Stimulated activated CD4-positive, alpha-beta T cell treated with anti-CD3 and anti-CD28 coated beads, Interleukin-12 subunit alpha, Interleukin-12 subunit beta, amount 100 ng/mL, for 24 hours (primary cell): ENCODE data around the gene CAPG.
A peak's percentile ranks its signal among the peaks of the same experiment; 100 is the strongest.
"Not testable (repeated sequence)": the region's sequence is repeated elsewhere in the genome, so short reads cannot be mapped to it uniquely, and the experiment has no call there.

ENCODE experiments used
- DNase-seq, 2 experiments: peaks; one replicate each; pipeline ENCODE4 v3.0.0-alpha.2; 2020; ENCODE audit warnings: low read depth in 2 of 2

Gene CAPG

DNA sequence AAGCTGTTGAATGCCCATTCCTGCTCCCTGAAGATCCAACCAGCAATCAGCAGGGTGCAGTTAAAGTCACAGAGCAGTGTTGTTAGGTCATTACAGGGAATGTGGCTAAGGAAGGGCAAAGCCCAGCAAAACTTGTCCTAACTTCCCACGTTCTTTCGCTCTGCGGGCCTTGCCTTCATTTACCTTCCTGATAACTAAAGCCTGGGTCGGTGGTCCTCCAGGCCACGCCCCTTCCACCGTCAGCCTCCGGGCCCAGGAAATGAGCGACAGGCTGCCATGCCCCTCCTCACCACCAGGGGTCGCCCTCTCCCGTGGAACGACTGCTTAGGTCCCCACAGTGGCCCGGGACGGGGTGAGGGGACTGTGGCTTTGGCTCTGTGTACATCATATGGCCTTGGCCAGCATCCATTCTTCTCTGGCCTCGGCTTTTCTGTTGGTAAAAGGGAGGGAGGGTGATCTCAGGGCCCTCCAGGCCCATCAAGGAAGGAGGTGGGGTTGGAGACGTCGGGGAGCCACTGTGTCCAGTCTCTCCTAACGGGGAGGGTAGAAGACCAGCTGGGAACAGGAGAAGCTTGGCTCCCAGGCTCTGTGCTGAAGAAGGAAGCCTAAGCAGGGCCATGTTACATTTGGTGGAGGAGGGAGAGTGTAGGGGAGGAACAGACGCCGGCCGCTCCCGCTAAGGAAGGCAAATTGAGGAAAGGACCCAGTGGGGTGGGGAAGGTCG lies 10.5 kb upstream of the CAPG start:
- peak; percentile 84 to 95 for DNase-seq

GRCh38 chr2:85419009-85419675 lies 9.0 kb upstream of the CAPG start:
- DNase-seq = no peak

- peak; percentile 70 to 84 for DNase-seq
Observed at GRCh38 chr2:85418132-85419008, 8.2 kb upstream of the CAPG start, which contains the start of gene SH2D6. SH2D6 (plus strand) TSS chr2:85418714; CDS start chr2:85429466, 10,752 bp downstream.

GRCh38 chr2:85415980-85416650 lies 5.9 kb upstream of the CAPG start:
- no peak for DNase-seq

DNA sequence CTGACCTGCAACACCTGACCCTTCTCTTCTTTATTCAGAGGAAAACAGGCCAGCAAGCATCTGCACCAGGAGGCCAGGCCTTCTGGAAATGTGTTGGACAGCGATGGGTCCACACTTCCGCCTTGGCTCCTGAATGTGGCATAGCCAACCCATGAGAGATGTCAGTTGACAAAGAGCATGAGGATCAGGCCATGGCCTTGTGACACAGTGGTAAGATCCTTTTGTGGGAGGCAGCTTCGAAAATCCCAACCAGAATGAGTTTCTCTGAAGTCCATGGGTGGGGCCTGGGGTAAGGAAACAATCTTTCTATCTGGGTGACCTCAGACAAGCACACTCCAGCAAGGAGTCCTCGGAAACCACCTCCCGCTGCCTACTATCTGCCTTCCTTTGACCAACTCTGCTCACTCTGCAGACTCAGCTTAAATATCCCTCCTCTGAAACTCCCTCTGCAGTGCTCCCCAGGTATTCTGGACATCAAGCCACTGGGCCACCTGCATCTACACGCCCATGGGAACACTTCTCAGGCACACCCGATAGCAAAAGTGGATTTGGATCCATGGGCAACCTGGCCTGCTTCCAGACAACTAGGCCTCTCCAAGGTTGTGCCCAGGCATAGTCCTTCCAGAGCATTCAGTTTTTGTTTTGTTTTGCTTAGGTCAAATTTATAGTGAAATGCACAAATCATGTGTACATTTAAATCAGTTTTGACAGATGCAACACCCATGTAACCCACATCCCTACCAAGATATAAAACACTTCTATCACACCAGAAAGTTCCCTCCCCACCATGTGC lies 4.8 kb upstream of the CAPG start:
- DNase-seq = no peak

- DNase-seq = not testable (repeated sequence)
Observed at GRCh38 chr2:85414421-85414759, 4.2 kb upstream of the CAPG start.

DNA sequence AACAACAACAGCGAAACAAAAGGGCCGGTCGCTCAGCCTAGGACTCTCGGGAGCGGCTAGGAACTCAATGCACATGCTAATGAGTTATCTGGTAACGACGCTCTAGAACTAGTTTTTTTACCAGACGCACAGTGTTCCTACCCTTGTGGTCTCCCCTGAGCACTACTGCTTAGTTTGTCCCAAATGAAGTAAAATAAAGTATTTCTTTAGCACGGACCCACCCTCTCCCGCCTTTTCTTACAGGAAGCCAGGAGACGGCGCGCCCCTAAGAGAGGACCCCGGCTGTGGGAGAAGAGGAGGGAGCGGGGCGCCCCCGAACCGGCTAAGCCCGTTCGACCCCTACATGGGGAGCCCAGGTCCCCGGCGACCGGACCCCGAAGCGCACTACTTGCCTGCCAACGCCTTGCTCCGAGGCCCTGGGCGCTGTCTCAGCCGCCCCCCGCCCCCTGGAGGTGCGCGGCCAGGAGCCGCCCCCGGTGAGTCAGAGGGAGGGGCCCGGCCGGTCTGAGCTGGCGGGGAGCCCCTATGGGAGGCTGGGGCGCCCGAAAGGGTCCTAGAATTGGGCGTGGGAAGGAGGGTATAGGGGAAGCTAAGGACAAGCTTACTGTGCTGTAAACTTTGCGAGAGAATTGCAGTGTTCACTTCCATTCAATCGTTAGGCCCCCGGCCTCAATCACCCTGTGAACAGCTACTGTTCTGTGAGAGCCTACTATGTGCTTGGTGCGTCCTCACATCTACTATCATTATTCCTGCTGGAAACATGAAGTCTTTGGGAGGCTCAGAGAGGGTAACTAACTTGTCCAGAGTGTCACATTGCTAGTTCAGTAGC lies 3.6 kb upstream of the CAPG start:
- DNase-seq = no peak

GRCh38 chr2:85411405-85411748 lies 1.2 kb upstream of the CAPG start:
- DNase-seq = no peak

DNA sequence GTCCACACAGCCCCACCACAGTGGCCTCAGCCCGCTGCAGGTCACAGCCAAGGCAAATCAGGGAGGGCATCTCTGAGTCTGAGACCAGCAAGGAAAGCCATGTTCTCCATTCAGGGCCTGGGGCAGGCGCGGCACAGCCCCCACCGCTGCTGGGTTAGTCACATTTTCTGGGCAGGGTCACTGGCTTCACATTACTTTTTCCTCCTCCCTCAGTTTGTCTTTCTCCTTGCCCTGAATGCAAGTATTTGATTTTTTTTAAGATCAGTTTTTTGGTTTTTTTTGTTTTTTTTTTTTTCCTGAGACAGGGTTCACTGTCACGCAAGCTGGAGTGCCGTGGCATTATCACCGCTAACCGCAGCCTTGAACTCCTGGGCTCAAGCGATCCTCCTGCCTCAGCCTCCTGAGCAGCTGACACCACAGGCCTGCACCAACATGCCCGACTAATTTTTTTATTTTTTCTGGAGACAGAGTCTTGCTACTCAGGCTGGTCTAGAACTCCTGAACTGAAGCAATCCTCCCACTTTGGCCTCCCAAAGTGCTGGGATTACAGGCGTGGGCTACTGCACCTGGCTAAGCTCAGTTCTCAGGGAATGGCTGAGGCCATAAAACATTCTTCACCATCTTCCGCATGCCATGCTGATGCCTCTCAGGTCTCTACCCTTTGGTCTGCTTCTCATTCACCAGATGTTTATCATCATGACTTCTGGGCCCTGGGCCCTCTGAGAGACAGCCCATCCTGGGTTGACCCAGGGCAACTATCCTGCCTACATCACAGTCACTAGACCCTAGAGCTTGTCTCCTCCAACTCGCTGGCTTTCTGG lies 628 bp upstream of the CAPG start:
- DNase-seq = no peak

GRCh38 chr2:85405201-85406059 lies 4.7 kb downstream of the CAPG start:
- peak in 1 of 2 experiments; percentile 48 for DNase-seq

DNA sequence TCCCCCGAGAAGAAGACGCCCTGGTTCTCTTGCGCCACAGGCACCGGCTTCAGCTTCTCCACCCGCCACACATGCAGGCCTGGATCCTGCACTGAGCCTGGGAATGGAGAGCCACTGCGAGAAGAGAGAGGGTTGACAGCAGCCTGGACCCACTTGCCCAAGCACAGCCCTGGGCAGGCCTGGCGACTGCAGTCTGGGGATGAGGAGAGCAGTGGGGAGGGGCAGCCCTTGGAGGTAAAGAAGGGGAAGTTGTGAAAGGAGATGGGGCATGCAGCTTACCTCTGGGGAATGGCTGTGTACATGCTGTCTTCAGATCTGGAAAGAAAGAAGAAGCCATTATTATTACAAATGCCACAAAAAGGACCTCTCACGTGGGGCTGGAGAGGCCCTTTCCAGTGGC lies 8.3 kb downstream of the CAPG start:
- no peak for DNase-seq

DNA sequence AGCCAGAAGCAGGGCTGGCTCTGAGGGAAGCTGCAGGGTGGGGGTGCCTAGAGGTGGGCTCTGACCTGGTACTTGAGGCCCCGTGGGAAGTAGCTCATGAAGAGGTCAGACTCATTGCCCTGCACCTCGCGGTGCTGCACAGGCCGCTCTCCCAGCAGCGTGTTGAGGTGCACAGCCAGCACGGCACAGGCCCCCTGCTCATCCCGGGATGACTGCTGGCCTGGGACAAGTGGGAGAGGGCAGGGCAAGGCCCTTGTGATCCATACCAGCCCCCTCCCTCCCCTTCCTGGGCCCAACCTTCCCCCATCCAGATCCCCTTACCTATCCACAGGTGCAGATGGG lies 8.7 kb downstream of the CAPG start:
- no peak for DNase-seq

GRCh38 chr2:85400541-85401463 lies 9.4 kb downstream of the CAPG start:
- DNase-seq = no peak

DNA sequence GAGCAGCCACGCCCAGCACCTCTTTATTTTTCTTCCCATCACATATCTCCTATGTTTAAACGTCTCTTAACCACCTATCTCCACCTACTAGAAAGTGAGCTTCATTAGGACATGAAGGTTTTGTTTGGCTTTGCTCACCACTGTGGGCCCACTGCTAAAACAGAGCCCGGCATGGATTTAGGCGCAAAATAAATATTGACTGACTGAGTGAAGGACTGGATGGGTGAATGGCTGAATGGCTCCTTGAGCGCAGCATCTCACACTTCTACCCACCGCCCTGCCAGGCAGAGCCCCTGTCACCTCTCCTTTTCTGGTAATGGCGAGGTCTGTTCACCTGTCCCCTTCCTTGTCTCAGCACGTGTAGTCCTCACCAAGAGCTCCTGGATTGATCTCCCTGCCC lies 10.1 kb downstream of the CAPG start:
- no peak for DNase-seq

GRCh38 chr2:85399183-85399455 lies 11.0 kb downstream of the CAPG start:
- no peak for DNase-seq

GRCh38 chr2:85398426-85399182 lies 11.6 kb downstream of the CAPG start:
- DNase-seq = no peak

DNA sequence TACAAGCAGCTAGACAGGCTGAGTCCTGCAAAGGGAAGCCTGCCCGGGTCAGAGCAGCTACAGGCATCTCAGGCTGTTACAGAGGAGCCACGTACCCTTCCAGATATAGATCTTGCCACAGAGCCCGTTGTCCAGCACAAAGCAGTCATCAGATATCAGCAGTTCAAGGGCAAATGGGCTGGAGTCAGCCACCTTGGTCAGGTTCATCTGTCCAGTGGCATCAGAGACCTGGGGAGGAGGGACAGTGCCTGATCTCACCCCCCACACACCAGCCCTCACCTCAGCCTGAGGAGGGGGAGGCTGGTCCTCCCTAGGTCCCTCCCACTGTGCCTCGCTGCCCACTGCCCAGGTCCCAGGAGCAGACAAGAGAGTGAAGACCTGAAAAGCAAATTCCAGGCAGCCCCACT lies 12.2 kb downstream of the CAPG start:
- no peak for DNase-seq
